PC-3 (cell line): ENCODE measurements around the gene OR6Q1. TPM values are rescaled to one million over a fixed set of nuclear protein-coding genes. Genes with fewer than 3 reads are reported as not detected.
A peak's percentile ranks its signal among the peaks of the same experiment; 100 is the strongest.

Source experiments
- ATAC-seq: fragments of 200-7000 bp; cut with Tn5 transposase; 2 replicates; pipeline ENCODE4 v1.9.1; 2020; ENCODE audit warnings: mild to moderate bottlenecking, moderate library complexity
- BruUV-seq: library from RNA; stranded (reverse); fragments of 400-500 nt; replicated peaks from 2 replicates; lab custom pipeline; 2021; lab: Mats Ljungman, UMichigan
- CTCF ChIA-PET: fragments of 300-600 bp; sonication (Branson Sonifier 250); formaldehyde crosslinking; loops from one replicate; lab custom pipeline; 2022; ENCODE audit warnings: antibody characterized with exemption; lab: Charles Lee
- POLR2A ChIA-PET: fragments of 300-600 bp; sonication (Branson Sonifier 250); formaldehyde crosslinking; loops from one replicate; lab custom pipeline; 2022; ENCODE audit warnings: antibody characterized with exemption; ENCODE audit not compliant: unreplicated experiment; lab: Charles Lee
- DNase-seq: peaks from one replicate; pipeline ENCODE4 v3.0.0-alpha.2; 2015
- H2AFZ ChIP-seq: fragments of 300-600 bp; sonication (generic); 2 replicates; pipeline ENCODE4 v1.6.0; 2016; ENCODE audit warnings: antibody characterized with exemption, low read length
- H3F3A ChIP-seq: fragments of 300-600 bp; sonication (generic); one replicate; pipeline ENCODE4 v1.6.0; 2017; ENCODE audit warnings: antibody characterized with exemption, low read length, control low read depth, mild to moderate bottlenecking; ENCODE audit not compliant: unreplicated experiment
- H3K27ac ChIP-seq: fragments of 300-600 bp; sonication (generic); 2 replicates; pipeline ENCODE4 v1.5.1; 2016; ENCODE audit warnings: mild to moderate bottlenecking, low read length
- H3K27me3 ChIP-seq: fragments of 300-600 bp; sonication (generic); 2 replicates; pipeline ENCODE4 v1.6.1; 2016; ENCODE audit warnings: low read length, mixed read lengths
- H3K36me3 ChIP-seq: fragments of 300-600 bp; sonication (generic); 2 replicates; pipeline ENCODE4 v1.6.1; 2016; ENCODE audit warnings: low read depth, mixed run types, low read length, mixed read lengths
- H3K4me1 ChIP-seq: fragments of 300-600 bp; sonication (generic); 2 replicates; pipeline ENCODE4 v1.5.1; 2016; ENCODE audit warnings: low read length; ENCODE audit not compliant: insufficient read depth
- H3K4me2 ChIP-seq: fragments of 300-600 bp; sonication (generic); 2 replicates; pipeline ENCODE4 v1.6.0; 2016; ENCODE audit warnings: low read length
- H3K4me3 ChIP-seq: fragments of 300-600 bp; sonication (generic); 2 replicates; pipeline ENCODE4 v1.5.1; 2016; ENCODE audit warnings: mild to moderate bottlenecking, low read length, mixed read lengths
- H3K79me2 ChIP-seq: fragments of 300-600 bp; sonication (generic); 2 replicates; pipeline ENCODE4 v1.6.1; 2017; ENCODE audit warnings: low read length, mixed read lengths
- H3K9ac ChIP-seq: fragments of 300-600 bp; sonication (generic); 2 replicates; pipeline ENCODE4 v1.6.0; 2016; ENCODE audit warnings: mild to moderate bottlenecking, low read length
- H3K9me2 ChIP-seq: fragments of 300-600 bp; sonication (generic); replicated peaks from 2 replicates; pipeline ENCODE4 v1.6.1; 2016; ENCODE audit warnings: mixed run types, low read length, mixed read lengths
- H3K9me3 ChIP-seq: fragments of 300-600 bp; sonication (generic); 2 replicates; pipeline ENCODE4 v1.6.1; 2016; ENCODE audit warnings: low read length, mixed read lengths
- H4K20me1 ChIP-seq: fragments of 300-600 bp; sonication (generic); 2 replicates; pipeline ENCODE4 v1.6.1; 2016; ENCODE audit warnings: low read length, mixed read lengths
- CTCF ChIP-seq: fragments of 300-600 bp; sonication (generic); conservative IDR thresholded peaks from 2 replicates; pipeline ENCODE4 v1.5.1; 2017; ENCODE audit warnings: antibody characterized with exemption, low read depth, mild to moderate bottlenecking, low read length
- EZH2 ChIP-seq: fragments of 300-600 bp; sonication (generic); IDR thresholded peaks from one replicate; pipeline ENCODE4 v1.6.1; 2017; ENCODE audit warnings: antibody characterized with exemption, mild to moderate bottlenecking, low read length; ENCODE audit not compliant: unreplicated experiment
- EZH2phosphoT487 ChIP-seq: fragments of 300-600 bp; sonication (generic); IDR thresholded peaks from 2 replicates; pipeline ENCODE4 v1.6.1; 2018; ENCODE audit warnings: mild to moderate bottlenecking, antibody characterized with exemption, low read length, borderline replicate concordance
- intact Hi-C: fragments of 100-400 bp; cut with micrococcal nuclease; formaldehyde crosslinking; loops from 2 replicates; pipeline ENCODE4 v1.9.0; 2023
- total RNA-seq: library from RNA; depleted of rRNA; stranded (reverse); fragments of >200 nt; gene quantifications from 2 replicates; pipeline ENCODE4 v1.2.3, GENCODE V29; 2014

The OR6Q1 gene
- total RNA-seq, 1 experiment from 2014 or later = not detected

GRCh38 chr11:58057481-58057880 lies 26.7 kb downstream of the OR6Q1 start:
- Histone ChIP-seq H3K27me3 (no peaks in the 10 kb centered on the region), H3K9me3 (no peaks in the 10 kb centered on the region), H3F3A (no peaks in the 10 kb centered on the region), H2AFZ (no peak overlapping the region), H3K9me2 (no peaks in the 10 kb centered on the region), H3K9ac (no peak overlapping the region), H3K4me3 (no peak overlapping the region), H3K79me2 (no peaks in the 10 kb centered on the region), H3K27ac (no peak overlapping the region), H4K20me1 (no peaks in the 10 kb centered on the region), H3K4me2 (no peak overlapping the region), H3K4me1 (peaks cover 22% of the 10 kb centered on the region), H3K36me3 (no peaks in the 10 kb centered on the region)
- intact Hi-C loops = no loop called here
- TF ChIP-seq EZH2 (no peak), CTCF (no peak), EZH2phosphoT487 (no peak)
- CTCF ChIA-PET = no interaction called here
- ATAC-seq (no peak), DNase-seq (no peak)
- POLR2A ChIA-PET = no interaction called here
- BruUV-seq = no TSS peak

DNA sequence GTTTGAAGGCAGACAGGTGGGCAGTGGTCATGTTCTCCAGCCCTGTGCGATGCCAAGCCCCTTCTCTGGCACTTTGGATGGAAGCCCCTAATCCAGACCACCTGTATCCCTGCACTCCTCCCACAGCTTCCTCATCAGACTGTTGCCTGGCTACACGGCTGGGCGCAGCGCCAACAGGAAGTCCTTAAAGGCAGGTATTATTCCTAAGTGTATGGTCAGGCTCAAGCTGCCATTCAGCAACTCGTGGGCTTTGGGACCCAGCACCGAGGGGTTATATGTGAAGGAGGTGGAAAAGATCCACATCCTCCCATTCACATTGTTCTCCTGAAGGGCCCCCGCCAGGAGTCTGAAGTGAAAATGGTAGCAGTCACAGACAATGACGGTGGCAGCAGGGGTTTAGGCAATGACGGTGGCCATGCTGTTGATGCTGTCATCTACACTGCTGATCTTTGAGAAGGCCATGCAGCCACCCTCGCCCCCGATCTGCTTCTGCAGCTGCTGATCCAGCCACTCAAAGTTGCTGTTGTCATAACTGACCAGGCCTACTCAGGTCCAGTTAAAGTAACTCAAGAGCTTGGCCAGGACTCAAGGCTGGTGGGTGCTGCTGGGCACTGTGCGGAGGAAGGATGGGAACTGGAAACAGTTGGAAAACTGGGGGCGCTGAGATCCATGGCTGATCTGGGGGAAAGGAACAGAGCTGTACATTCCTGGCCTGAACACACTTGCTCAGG lies 27.7 kb downstream of the OR6Q1 start:
- DNase-seq = peak; percentile 27
- Histone ChIP-seq H3K79me2 (no peaks in the 10 kb centered on the region), H3K9me2 (no peaks in the 10 kb centered on the region), H3K4me3 (no peak overlapping the region), H3F3A (no peaks in the 10 kb centered on the region), H3K4me1 (peaks cover 22% of the 10 kb centered on the region), H3K36me3 (no peaks in the 10 kb centered on the region), H3K27me3 (no peaks in the 10 kb centered on the region), H3K4me2 (peak overlapping the region; percentile 15; the same call in 1 of the 2 replicates), H4K20me1 (no peaks in the 10 kb centered on the region), H3K9me3 (no peaks in the 10 kb centered on the region), H3K27ac (no peak overlapping the region), H2AFZ (peak overlapping the region; percentile 35; the same call in 1 of the 2 replicates), H3K9ac (no peak overlapping the region)
- no TSS peak for BruUV-seq
- ChIA-PET POLR2A (no interaction called here), CTCF (no interaction called here)
- no peak for ATAC-seq
- intact Hi-C loops = no loop called here
- no peak for TF ChIP-seq CTCF
- no peak for TF ChIP-seq EZH2phosphoT487
- no peak for TF ChIP-seq EZH2

GRCh38 chr11:58059007-58059350 lies 28.2 kb downstream of the OR6Q1 start:
- no peaks in the 10 kb centered on the region for H4K20me1 ChIP-seq
- TF ChIP-seq CTCF (no peak), EZH2 (no peak), EZH2phosphoT487 (no peak)
- CTCF ChIA-PET = no interaction called here
- no peaks in the 10 kb centered on the region for H3K79me2 ChIP-seq
- peak overlapping the region; percentile 35; the same call in 1 of the 2 replicates for H2AFZ ChIP-seq
- H3K27me3 ChIP-seq = 0 out of 2 replicates have a peak, but pooled peaks cover 4% of the 10 kb centered on the region
- peak overlapping the region; percentile 15; the same call in 1 of the 2 replicates for H3K4me2 ChIP-seq
- no peak overlapping the region for H3K9ac ChIP-seq
- intact Hi-C loops = no loop called here
- H3K4me3 ChIP-seq = no peak overlapping the region
- POLR2A ChIA-PET = no interaction called here
- DNase-seq (peak; percentile 64), ATAC-seq (no peak)
- H3K4me1 ChIP-seq = peaks cover 22% of the 10 kb centered on the region
- H3K9me2 ChIP-seq = no peaks in the 10 kb centered on the region
- no peak overlapping the region for H3K27ac ChIP-seq
- H3K9me3 ChIP-seq = no peaks in the 10 kb centered on the region
- H3F3A ChIP-seq = no peaks in the 10 kb centered on the region
- BruUV-seq = no TSS peak
- no peaks in the 10 kb centered on the region for H3K36me3 ChIP-seq
